MM.1S (cell line): ENCODE measurements around the gene LDLR.

Source experiments
- DNase-seq: peaks from one replicate; pipeline ENCODE4 v3.0.0-alpha.2; 2015
- H2AFZ ChIP-seq: fragments of 300-600 bp; sonication (generic); 2 replicates; pipeline ENCODE4 v1.6.0; 2016; ENCODE audit warnings: antibody characterized with exemption, low read length
- H3F3A ChIP-seq: fragments of 300-600 bp; sonication (generic); 2 replicates; pipeline ENCODE4 v1.6.1; 2016; ENCODE audit warnings: mild to moderate bottlenecking, antibody characterized with exemption, low read length, moderate library complexity, mixed read lengths; ENCODE audit not compliant: insufficient read depth
- H3K27ac ChIP-seq: fragments of 300-600 bp; sonication (generic); 2 replicates; pipeline ENCODE4 v1.5.1; 2016; ENCODE audit warnings: mild to moderate bottlenecking, low read length
- H3K27me3 ChIP-seq: fragments of 300-600 bp; sonication (generic); replicated peaks from 2 replicates; pipeline ENCODE4 v1.6.0; 2016; ENCODE audit warnings: low read length; ENCODE audit not compliant: insufficient read depth
- H3K36me3 ChIP-seq: fragments of 300-600 bp; sonication (generic); replicated peaks from 2 replicates; pipeline ENCODE4 v1.6.1; 2016; ENCODE audit warnings: mild to moderate bottlenecking, low read length, mixed read lengths; ENCODE audit not compliant: insufficient read depth
- H3K4me1 ChIP-seq: fragments of 300-600 bp; sonication (generic); 2 replicates; pipeline ENCODE4 v1.6.1; 2016; ENCODE audit warnings: low read length, mixed read lengths
- H3K4me2 ChIP-seq: fragments of 300-600 bp; sonication (generic); 2 replicates; pipeline ENCODE4 v1.6.0; 2016; ENCODE audit warnings: low read depth, low read length
- H3K4me3 ChIP-seq: fragments of 300-600 bp; sonication (generic); 2 replicates; pipeline ENCODE4 v1.5.1; 2016; ENCODE audit warnings: low read length, mixed read lengths
- H3K79me2 ChIP-seq: fragments of 300-600 bp; sonication (generic); 2 replicates; pipeline ENCODE4 v1.6.1; 2016; ENCODE audit warnings: mixed run types, low read length, mixed read lengths
- H3K9ac ChIP-seq: fragments of 300-600 bp; sonication (generic); 2 replicates; pipeline ENCODE4 v1.6.1; 2016; ENCODE audit warnings: low read length, mixed read lengths
- H3K9me2 ChIP-seq: fragments of 300-600 bp; sonication (generic); replicated peaks from 2 replicates; pipeline ENCODE4 v1.6.1; 2016; ENCODE audit warnings: mild to moderate bottlenecking, low read length, mixed read lengths; ENCODE audit not compliant: insufficient read depth
- H3K9me3 ChIP-seq: fragments of 300-600 bp; sonication (generic); replicated peaks from 2 replicates; pipeline ENCODE4 v1.6.1; 2016; ENCODE audit warnings: mild to moderate bottlenecking, low read length, mixed read lengths; ENCODE audit not compliant: insufficient read depth
- H4K20me1 ChIP-seq: fragments of 300-600 bp; sonication (generic); 2 replicates; pipeline ENCODE4 v1.6.1; 2016; ENCODE audit warnings: mild to moderate bottlenecking, low read length, moderate library complexity, mixed read lengths; ENCODE audit not compliant: insufficient read depth
- CTCF ChIP-seq: fragments of 300-600 bp; sonication (generic); IDR thresholded peaks from 2 replicates; pipeline ENCODE4 v1.5.1; 2016; ENCODE audit warnings: antibody characterized with exemption, low read length, mixed read lengths
- EZH2 ChIP-seq: fragments of 300-600 bp; sonication (generic); optimal IDR thresholded peaks from 2 replicates; pipeline ENCODE3; 2017; ENCODE audit warnings: low read depth, mild to moderate bottlenecking, antibody characterized with exemption, low read length, mixed read lengths
- EZH2phosphoT487 ChIP-seq: fragments of 300-600 bp; sonication (generic); IDR thresholded peaks from 2 replicates; pipeline ENCODE4 v1.6.1; 2018; ENCODE audit warnings: antibody characterized with exemption, low read length

The LDLR gene

DNA sequence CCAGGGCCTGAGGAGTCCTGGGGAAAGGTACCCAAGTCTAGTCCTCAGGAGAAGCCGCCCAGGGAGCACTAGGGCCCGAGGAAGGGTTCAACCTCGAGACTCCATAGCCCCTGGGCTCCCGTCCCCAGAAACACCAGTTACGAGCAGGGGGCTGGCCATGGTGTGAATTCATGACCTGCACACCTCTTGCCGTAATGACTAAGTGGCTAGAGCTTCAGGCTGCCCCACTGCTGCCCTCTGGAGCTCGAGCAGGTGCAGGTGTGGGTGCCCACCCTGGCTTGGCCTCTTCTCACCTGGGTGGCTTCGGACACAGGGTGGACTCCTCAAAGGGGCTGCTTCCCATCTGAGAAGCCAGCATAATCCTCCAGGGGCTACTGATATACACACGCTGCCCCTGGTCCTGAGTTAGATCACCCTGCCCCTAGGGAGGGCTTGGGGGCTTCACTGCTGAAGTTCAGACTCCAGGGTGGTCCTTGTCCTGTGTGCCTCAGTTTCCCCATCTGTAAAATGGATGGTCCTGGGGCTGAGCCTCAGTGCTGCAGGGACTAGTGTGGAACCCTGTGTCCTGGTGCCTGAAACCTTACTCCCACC lies 52.8 kb downstream of the LDLR start:
- Histone ChIP-seq H2AFZ (no peak overlapping the region), H3K27ac (no peak overlapping the region), H3K4me1 (no peaks in the 10 kb centered on the region), H3K79me2 (no peaks in the 10 kb centered on the region), H3K4me3 (no peak overlapping the region), H3K27me3 (no peaks in the 10 kb centered on the region), H3K9me2 (no peaks in the 10 kb centered on the region), H3K9ac (no peak overlapping the region), H4K20me1 (no peaks in the 10 kb centered on the region), H3K9me3 (no peaks in the 10 kb centered on the region), H3K4me2 (no peak overlapping the region), H3F3A (no peaks in the 10 kb centered on the region), H3K36me3 (no peaks in the 10 kb centered on the region)
- no peak for DNase-seq
- TF ChIP-seq EZH2phosphoT487: no peak
- TF ChIP-seq CTCF: no peak
- no peak for TF ChIP-seq EZH2

DNA sequence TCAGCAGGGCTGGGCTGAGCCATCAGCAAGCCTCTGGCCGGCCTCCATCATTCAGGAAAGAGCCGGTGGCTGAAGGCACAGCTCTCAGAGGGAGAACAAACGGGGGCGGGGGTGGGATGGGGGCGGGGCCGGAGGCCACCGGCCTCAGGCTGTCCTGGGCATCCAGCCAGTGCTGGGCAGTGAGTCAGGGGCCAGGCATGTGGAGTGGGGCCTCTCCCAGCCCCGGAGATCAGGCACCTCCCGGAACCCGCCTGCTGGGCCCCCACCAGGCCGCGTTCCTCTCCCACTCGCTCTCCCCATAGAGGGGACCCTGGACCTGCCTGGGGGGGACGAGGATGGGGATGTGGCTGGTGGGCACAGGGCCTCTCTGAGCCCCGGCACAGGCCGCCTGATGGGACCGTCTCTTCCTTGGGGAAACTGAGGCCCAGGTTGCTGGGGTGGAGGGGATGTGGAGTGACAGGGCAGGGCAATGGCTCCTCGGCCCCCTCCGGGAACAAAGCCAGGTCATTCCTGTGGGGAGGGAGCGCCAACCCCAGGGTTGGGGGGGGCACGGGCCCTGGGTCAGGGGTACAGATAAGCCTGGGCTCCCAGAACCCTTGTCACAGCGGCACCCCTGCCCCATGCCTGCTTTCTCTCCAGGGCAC lies 53.4 kb downstream of the LDLR start:
- no peaks in the 10 kb centered on the region for H3K27me3 ChIP-seq
- no peak overlapping the region for H2AFZ ChIP-seq
- no peak overlapping the region for H3K4me2 ChIP-seq
- no peaks in the 10 kb centered on the region for H3K9me3 ChIP-seq
- H3K36me3 ChIP-seq: no peaks in the 10 kb centered on the region
- no peaks in the 10 kb centered on the region for H4K20me1 ChIP-seq
- no peak overlapping the region for H3K4me3 ChIP-seq
- H3K9ac ChIP-seq: no peak overlapping the region
- DNase-seq: no peak
- no peaks in the 10 kb centered on the region for H3F3A ChIP-seq
- TF ChIP-seq CTCF: no peak
- TF ChIP-seq EZH2: no peak
- TF ChIP-seq EZH2phosphoT487: no peak
- no peaks in the 10 kb centered on the region for H3K79me2 ChIP-seq
- no peaks in the 10 kb centered on the region for H3K4me1 ChIP-seq
- no peak overlapping the region for H3K27ac ChIP-seq
- H3K9me2 ChIP-seq: no peaks in the 10 kb centered on the region

GRCh38 chr19:11145536-11145924 lies 56.3 kb downstream of the LDLR start:
- H3K36me3 ChIP-seq: no peaks in the 10 kb centered on the region
- no peaks in the 10 kb centered on the region for H3K27me3 ChIP-seq
- no peaks in the 10 kb centered on the region for H3K4me1 ChIP-seq
- no peak overlapping the region for H2AFZ ChIP-seq
- H4K20me1 ChIP-seq: no peaks in the 10 kb centered on the region
- no peaks in the 10 kb centered on the region for H3K9me3 ChIP-seq
- peaks cover 10% of the 10 kb centered on the region for H3K79me2 ChIP-seq
- H3K9ac ChIP-seq: no peak overlapping the region
- TF ChIP-seq EZH2: no peak
- TF ChIP-seq EZH2phosphoT487: no peak
- TF ChIP-seq CTCF: no peak
- H3K4me2 ChIP-seq: no peak overlapping the region
- no peak overlapping the region for H3K27ac ChIP-seq
- no peak overlapping the region for H3K4me3 ChIP-seq
- no peak for DNase-seq
- no peaks in the 10 kb centered on the region for H3F3A ChIP-seq
- no peaks in the 10 kb centered on the region for H3K9me2 ChIP-seq
